Lower lobe of right lung (tissue), 2 donors: Measurements from ENCODE around the gene SLC22A16. TPM values are rescaled to one million over a fixed set of nuclear protein-coding genes. Genes with fewer than 3 reads are reported as not detected.

Experiments
- ATAC-seq, 2 donors: fragments of 200-7000 bp; cut with Tn5 transposase; one replicate each; pipeline ENCODE4 v1.9.1; 2020 to 2022; ENCODE audit warnings: mild to moderate bottlenecking in 2 of 2, moderate library complexity in 2 of 2
- DNase-seq: peaks from one replicate; pipeline ENCODE4 v3.0.0-alpha.2; 2020
- H3K27ac ChIP-seq: fragments of 200-600 bp; one replicate; pipeline ENCODE4 v1.8.0; 2022
- H3K27me3 ChIP-seq: fragments of 200-600 bp; one replicate; pipeline ENCODE4 v1.8.0; 2022; ENCODE audit warnings: low read depth
- H3K36me3 ChIP-seq: fragments of 200-600 bp; one replicate; pipeline ENCODE4 v1.8.0; 2022; ENCODE audit warnings: mild to moderate bottlenecking
- H3K4me1 ChIP-seq: fragments of 200-600 bp; one replicate; pipeline ENCODE4 v1.8.0; 2022
- H3K4me3 ChIP-seq: fragments of 200-600 bp; one replicate; pipeline ENCODE4 v1.8.0; 2022; ENCODE audit warnings: mild to moderate bottlenecking
- H3K9me3 ChIP-seq: fragments of 200-600 bp; one replicate; pipeline ENCODE4 v1.8.0; 2022
- intact Hi-C: fragments of 100-400 bp; cut with DNase I; formaldehyde crosslinking; loops from one replicate; pipeline ENCODE4 v1.11.0; 2022
- total RNA-seq: library from RNA; stranded (reverse); fragmentation: NEBNext Ultra II Directional; extraction: Animal tissue kit (Norgen Biotek cat#: 25700); gene quantifications from one replicate; pipeline ENCODE4 v1.2.1, GENCODE V29; 2021
- TF ChIP-seq, protein P1 (sequence below): fragments of 200-600 bp; IDR thresholded peaks from one replicate; pipeline ENCODE4 v1.8.0; 2022; ENCODE audit warnings: antibody characterized with exemption, mild to moderate bottlenecking
- donor health status: DM: no; HTN: yes; CAD: no; lungs with severe emphysema.

The SLC22A16 gene
- total RNA-seq, 1 donor from 2014 or later = 0.80 TPM

GRCh38 chr6:110481081-110481480, 4.7 kb upstream of the SLC22A16 start:
- no peak for ATAC-seq
- peaks cover 13% of the 10 kb centered on the region for H3K27me3 ChIP-seq
- TF ChIP-seq, protein P1, sequence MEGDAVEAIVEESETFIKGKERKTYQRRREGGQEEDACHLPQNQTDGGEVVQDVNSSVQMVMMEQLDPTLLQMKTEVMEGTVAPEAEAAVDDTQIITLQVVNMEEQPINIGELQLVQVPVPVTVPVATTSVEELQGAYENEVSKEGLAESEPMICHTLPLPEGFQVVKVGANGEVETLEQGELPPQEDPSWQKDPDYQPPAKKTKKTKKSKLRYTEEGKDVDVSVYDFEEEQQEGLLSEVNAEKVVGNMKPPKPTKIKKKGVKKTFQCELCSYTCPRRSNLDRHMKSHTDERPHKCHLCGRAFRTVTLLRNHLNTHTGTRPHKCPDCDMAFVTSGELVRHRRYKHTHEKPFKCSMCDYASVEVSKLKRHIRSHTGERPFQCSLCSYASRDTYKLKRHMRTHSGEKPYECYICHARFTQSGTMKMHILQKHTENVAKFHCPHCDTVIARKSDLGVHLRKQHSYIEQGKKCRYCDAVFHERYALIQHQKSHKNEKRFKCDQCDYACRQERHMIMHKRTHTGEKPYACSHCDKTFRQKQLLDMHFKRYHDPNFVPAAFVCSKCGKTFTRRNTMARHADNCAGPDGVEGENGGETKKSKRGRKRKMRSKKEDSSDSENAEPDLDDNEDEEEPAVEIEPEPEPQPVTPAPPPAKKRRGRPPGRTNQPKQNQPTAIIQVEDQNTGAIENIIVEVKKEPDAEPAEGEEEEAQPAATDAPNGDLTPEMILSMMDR = no peak
- no peak for DNase-seq
- H3K4me1 ChIP-seq = no peaks in the 10 kb centered on the region
- intact Hi-C loops = no loop called here
- H3K9me3 ChIP-seq = no peaks in the 10 kb centered on the region
- no peak overlapping the region for H3K27ac ChIP-seq
- no peaks in the 10 kb centered on the region for H3K36me3 ChIP-seq
- no peak overlapping the region for H3K4me3 ChIP-seq

GRCh38 chr6:110475066-110475653, 1.3 kb downstream of the SLC22A16 start:
- Histone ChIP-seq H3K4me1 (no peaks in the 10 kb centered on the region), H3K4me3 (peak overlapping the region; percentile 43), H3K27ac (peak overlapping the region; percentile 6), H3K27me3 (peaks cover 27% of the 10 kb centered on the region), H3K9me3 (no peaks in the 10 kb centered on the region), H3K36me3 (no peaks in the 10 kb centered on the region)
- DNase-seq (peak; percentile 74), ATAC-seq (peak; percentile 69 to 88)
- TF ChIP-seq, protein P1 = no peak
- intact Hi-C loops = no loop called here

DNA sequence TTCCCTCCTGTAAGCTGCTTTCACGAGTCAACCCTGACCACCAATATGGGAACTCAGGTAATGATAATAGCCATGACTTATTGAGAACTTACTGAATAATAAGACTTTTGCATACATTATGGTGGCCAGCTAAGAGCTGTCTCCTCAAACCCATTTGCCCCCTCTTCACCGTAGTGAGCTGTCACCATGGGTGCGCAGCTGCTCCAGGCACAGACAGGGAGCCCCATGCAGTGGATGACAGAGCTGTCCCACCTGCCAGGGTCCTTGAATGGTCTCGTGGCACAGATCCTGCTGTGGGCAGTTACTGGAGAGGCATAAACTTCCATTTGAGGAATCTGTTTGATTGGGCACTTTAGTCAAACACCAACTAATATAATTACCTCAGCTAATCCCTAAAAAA, 1.9 kb downstream of the SLC22A16 start:
- no peaks in the 10 kb centered on the region for H3K4me1 ChIP-seq
- peaks cover 27% of the 10 kb centered on the region for H3K27me3 ChIP-seq
- no peaks in the 10 kb centered on the region for H3K36me3 ChIP-seq
- no peak overlapping the region for H3K27ac ChIP-seq
- TF ChIP-seq, protein P1 = no peak
- intact Hi-C loops = no loop called here
- no peaks in the 10 kb centered on the region for H3K9me3 ChIP-seq
- DNase-seq = no peak
- no peak overlapping the region for H3K4me3 ChIP-seq
- no peak for ATAC-seq

- H3K36me3 ChIP-seq = no peaks in the 10 kb centered on the region
- intact Hi-C loops = no loop called here
- no peak overlapping the region for H3K4me3 ChIP-seq
- ATAC-seq (no peak), DNase-seq (no peak)
- H3K27ac ChIP-seq = no peak overlapping the region
- no peaks in the 10 kb centered on the region for H3K4me1 ChIP-seq
- TF ChIP-seq, protein P1 = no peak
- H3K27me3 ChIP-seq = peaks cover 27% of the 10 kb centered on the region
- H3K9me3 ChIP-seq = no peaks in the 10 kb centered on the region
Observed at GRCh38 chr6:110472739-110473138, 3.7 kb downstream of the SLC22A16 start.

- DNase-seq (no peak), ATAC-seq (no peak)
- H3K36me3 ChIP-seq = no peaks in the 10 kb centered on the region
- H3K27me3 ChIP-seq = peaks cover 22% of the 10 kb centered on the region
- H3K4me3 ChIP-seq = no peak overlapping the region
- no peaks in the 10 kb centered on the region for H3K4me1 ChIP-seq
- no peaks in the 10 kb centered on the region for H3K9me3 ChIP-seq
- intact Hi-C loops = no loop called here
- no peak overlapping the region for H3K27ac ChIP-seq
- TF ChIP-seq, protein P1 = no peak
Observed at GRCh38 chr6:110471726-110472365, 4.6 kb downstream of the SLC22A16 start.
